ENCODE data around the gene GPR179. TPM values are rescaled to one million over a fixed set of nuclear protein-coding genes. Genes with fewer than 3 reads are reported as not detected.

GPR179 gene
- polyA plus RNA-seq, 1 donor (not counting 4 experiments of a cell fraction or from before 2014, with no cell fraction given): 0.01 TPM

GRCh38 chr17:38363016-38363415, 19.3 kb upstream of the GPR179 start:
- peaks cover 3% of the 10 kb centered on the region for H4K20me1 ChIP-seq (ENCODE audit: control insufficient read depth, extremely low read depth, insufficient read depth, low read length)
- H3K9ac ChIP-seq (ENCODE audit: control insufficient read depth, extremely low read depth, insufficient read depth, low read length): no peak overlapping the region
- no peak overlapping the region for H3K4me3 ChIP-seq (ENCODE audit: control insufficient read depth in 2 of 3, extremely low read depth in 1 of 3, insufficient read depth in 2 of 3, low read depth in 1 of 3, low read length in 3 of 3)
- no peaks in the 10 kb centered on the region for H3K27me3 ChIP-seq (ENCODE audit: control insufficient read depth, extremely low read depth, insufficient read depth, low read length)
- peaks cover 2% of the 10 kb centered on the region for H3K9me1 ChIP-seq (ENCODE audit: control insufficient read depth, extremely low read depth, insufficient read depth, low read length)
- peaks cover 17% of the 10 kb centered on the region for H3K4me1 ChIP-seq (ENCODE audit: control insufficient read depth, extremely low read depth, insufficient read depth, low read length)
- peaks cover 0 to 6% of the 10 kb centered on the region in 2 experiments for H3K36me3 ChIP-seq (ENCODE audit: control insufficient read depth in 2 of 2, extremely low read depth in 1 of 2, insufficient read depth in 2 of 2, low read length in 2 of 2)
- DNase-seq (ENCODE audit: low read depth, low spot score) (no peak), FAIRE-seq (no peak)
- dilution Hi-C loops (cut with MboI; ENCODE audit: extremely low pct_ligation_motif_present, low sequenced_read_pairs): no loop called here
- H3K4me2 ChIP-seq (ENCODE audit: control insufficient read depth, extremely low read depth, insufficient read depth, low read depth, low read length): no peak overlapping the region
- H3K9me3 ChIP-seq (ENCODE audit: control insufficient read depth, low read depth, low read length): no peaks in the 10 kb centered on the region
- TF ChIP-seq CTCF (optimal IDR thresholded peaks at IDR 0.05 in 1 of 3, IDR thresholded peaks at IDR 0.05 in 1 of 3, conservative IDR thresholded peaks at IDR 0.05 in 1 of 3; ENCODE audit: extremely low read depth in 1 of 3, insufficient read depth in 2 of 3, low read length in 3 of 3) (no peak), EZH2 (IDR thresholded peaks at IDR 0.05; ENCODE audit: low read length) (no peak)
- peaks cover 2% of the 10 kb centered on the region for H3K79me2 ChIP-seq (ENCODE audit: control insufficient read depth, insufficient read depth, low read length)
- no peak overlapping the region for H3K27ac ChIP-seq (ENCODE audit: control insufficient read depth, insufficient read depth, low read length)
- H2AFZ ChIP-seq (ENCODE audit: control insufficient read depth, low read length): no peak overlapping the region

- Histone ChIP-seq H3K27me3 (ENCODE audit: control insufficient read depth, extremely low read depth, insufficient read depth, low read length) (no peaks in the 10 kb centered on the region), H3K9ac (ENCODE audit: control insufficient read depth, extremely low read depth, insufficient read depth, low read length) (no peak overlapping the region), H3K27ac (ENCODE audit: control insufficient read depth, insufficient read depth, low read length) (no peak overlapping the region), H2AFZ (ENCODE audit: control insufficient read depth, low read length) (no peak overlapping the region), H3K4me1 (ENCODE audit: control insufficient read depth, extremely low read depth, insufficient read depth, low read length) (peaks cover 17% of the 10 kb centered on the region), H3K4me3 (ENCODE audit: control insufficient read depth in 2 of 3, extremely low read depth in 1 of 3, insufficient read depth in 2 of 3, low read depth in 1 of 3, low read length in 3 of 3) (no peak overlapping the region), H3K4me2 (ENCODE audit: control insufficient read depth, extremely low read depth, insufficient read depth, low read depth, low read length) (peak overlapping the region; percentile 64), H3K9me1 (ENCODE audit: control insufficient read depth, extremely low read depth, insufficient read depth, low read length) (peaks cover 2% of the 10 kb centered on the region), H4K20me1 (ENCODE audit: control insufficient read depth, extremely low read depth, insufficient read depth, low read length) (peaks cover 3% of the 10 kb centered on the region), H3K9me3 (ENCODE audit: control insufficient read depth, low read depth, low read length) (no peaks in the 10 kb centered on the region), H3K79me2 (ENCODE audit: control insufficient read depth, insufficient read depth, low read length) (peaks cover 3% of the 10 kb centered on the region), H3K36me3 (ENCODE audit: control insufficient read depth in 2 of 2, extremely low read depth in 1 of 2, insufficient read depth in 2 of 2, low read length in 2 of 2) (peaks cover 0 to 2% of the 10 kb centered on the region in 2 experiments)
- FAIRE-seq (no peak), DNase-seq (ENCODE audit: low read depth, low spot score) (no peak)
- TF ChIP-seq EZH2 (IDR thresholded peaks at IDR 0.05; ENCODE audit: low read length) (no peak), CTCF (optimal IDR thresholded peaks at IDR 0.05 in 1 of 3, IDR thresholded peaks at IDR 0.05 in 1 of 3, conservative IDR thresholded peaks at IDR 0.05 in 1 of 3; ENCODE audit: extremely low read depth in 1 of 3, insufficient read depth in 2 of 3, low read length in 3 of 3) (no peak)
- dilution Hi-C loops (cut with MboI; ENCODE audit: extremely low pct_ligation_motif_present, low sequenced_read_pairs): no loop called here
Observed at GRCh38 chr17:38361694-38362465, 18.1 kb upstream of the GPR179 start.
